ENCODE data around the gene PLPP2.

- TF ChIP-seq POLR2AphosphoS5 (IDR thresholded peaks at IDR 0.05; ENCODE audit: control insufficient read depth, insufficient read depth, low read depth, low read length) (no peak), SMC3 (conservative IDR thresholded peaks at IDR 0.05; ENCODE audit: insufficient read depth, low read depth, low read length) (no peak), POLR2A (conservative IDR thresholded peaks at IDR 0.05) (no peak), ZNF280B (CRISPR knock-in tag; IDR thresholded peaks at IDR 0.05) (no peak), CTCF (IDR thresholded peaks at IDR 0.05 in 2 of 3, conservative IDR thresholded peaks at IDR 0.05 in 1 of 3; ENCODE audit: insufficient read depth in 2 of 3, low read depth in 1 of 3, low read length in 3 of 3) (no peak), ZNF277 (CRISPR knock-in tag; IDR thresholded peaks at IDR 0.05; ENCODE audit: borderline replicate concordance) (no peak), BCL6 (CRISPR knock-in tag; IDR thresholded peaks at IDR 0.05) (no peak), MAX (CRISPR knock-in tag; IDR thresholded peaks at IDR 0.05) (no peak), SMARCA5 (IDR thresholded peaks at IDR 0.05) (no peak)
- TF ChIP-seq, protein P1, sequence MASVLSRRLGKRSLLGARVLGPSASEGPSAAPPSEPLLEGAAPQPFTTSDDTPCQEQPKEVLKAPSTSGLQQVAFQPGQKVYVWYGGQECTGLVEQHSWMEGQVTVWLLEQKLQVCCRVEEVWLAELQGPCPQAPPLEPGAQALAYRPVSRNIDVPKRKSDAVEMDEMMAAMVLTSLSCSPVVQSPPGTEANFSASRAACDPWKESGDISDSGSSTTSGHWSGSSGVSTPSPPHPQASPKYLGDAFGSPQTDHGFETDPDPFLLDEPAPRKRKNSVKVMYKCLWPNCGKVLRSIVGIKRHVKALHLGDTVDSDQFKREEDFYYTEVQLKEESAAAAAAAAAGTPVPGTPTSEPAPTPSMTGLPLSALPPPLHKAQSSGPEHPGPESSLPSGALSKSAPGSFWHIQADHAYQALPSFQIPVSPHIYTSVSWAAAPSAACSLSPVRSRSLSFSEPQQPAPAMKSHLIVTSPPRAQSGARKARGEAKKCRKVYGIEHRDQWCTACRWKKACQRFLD (CRISPR knock-in tag; IDR thresholded peaks at IDR 0.05), result no peak
Observed at GRCh38 chr19:282501-282900, 8.7 kb downstream of the PLPP2 start.

Measured in K562 (cell line).